ENCODE data around the gene KDM6A. TPM values are rescaled to one million over a fixed set of nuclear protein-coding genes. Genes with fewer than 3 reads are reported as not detected.

KDM6A gene
- total RNA-seq, 1 experiment from 2014 or later, result 42.8 TPM

- Histone ChIP-seq H2BK15ac (ENCODE audit: low read depth, low read length) (no peak overlapping the region), H3K56ac (ENCODE audit: insufficient read length, low read depth, low read length) (no peak overlapping the region), H2AFZ (ENCODE audit: low read length) (no peak overlapping the region), H3K23me2 (ENCODE audit: insufficient read length, low read depth, low read length, poor library complexity, severe bottlenecking) (no peaks in the 10 kb centered on the region), H3K27ac (ENCODE audit: insufficient read length, low read depth, low read length) (no peak overlapping the region), H4K8ac (replicated peaks; ENCODE audit: insufficient read length, low read depth, low read length) (no peak overlapping the region), H3K4ac (ENCODE audit: low read depth, low read length) (no peak overlapping the region), H3K14ac (ENCODE audit: insufficient read depth, low read length) (no peak overlapping the region), H3K9ac (ENCODE audit: extremely low read depth, insufficient read length, low read length) (no peak overlapping the region), H2BK12ac (ENCODE audit: insufficient read length, low read depth, low read length) (no peak overlapping the region), H4K91ac (ENCODE audit: insufficient read length, low read depth, low read length) (no peak overlapping the region), H4K20me1 (ENCODE audit: control insufficient read depth, insufficient read depth, insufficient read length) (no peaks in the 10 kb centered on the region), H3K23ac (ENCODE audit: insufficient read length, low read depth, low read length) (no peak overlapping the region), H3K9me3 (ENCODE audit: control insufficient read depth, low read depth, low read length) (no peaks in the 10 kb centered on the region), H2BK120ac (ENCODE audit: low read depth, low read length, poor library complexity, severe bottlenecking) (no peak overlapping the region), H4K5ac (ENCODE audit: insufficient read length, low read depth, low read length) (no peak overlapping the region), H3K79me1 (ENCODE audit: insufficient read depth, low read depth, low read length, poor library complexity, severe bottlenecking) (no peaks in the 10 kb centered on the region), H3K18ac (ENCODE audit: insufficient read length, low read depth, low read length) (no peak overlapping the region), H3K4me2 (ENCODE audit: insufficient read depth, insufficient read length, low read length) (no peak overlapping the region), H2BK5ac (ENCODE audit: insufficient read length, low read length) (no peak overlapping the region), H3K27me3 (ENCODE audit: insufficient read depth, low read length) (no peaks in the 10 kb centered on the region), H3K4me1 (ENCODE audit: insufficient read depth, low read length) (no peaks in the 10 kb centered on the region), H3T11ph (ENCODE audit: low read length) (no peak overlapping the region), H2AK5ac (ENCODE audit: insufficient read length, low read length) (no peak overlapping the region), H3K79me2 (ENCODE audit: insufficient read depth, low read length) (peaks cover 17% of the 10 kb centered on the region; the same call in 1 of the 2 replicates), H2BK20ac (ENCODE audit: low read depth, low read length, poor library complexity, severe bottlenecking) (no peak overlapping the region)
- H3K27ac Mint-ChIP-seq, result no peak overlapping the region
- WGBS (ENCODE audit: extremely low coverage, insufficient read length, low lambda C conversion rate), result no CpG with 5 or more reads among the region's 2 CpGs
- H3K27me3 Mint-ChIP-seq (ENCODE audit: low read depth), result no peaks in the 10 kb centered on the region
- H3K36me3 Mint-ChIP-seq (ENCODE audit: insufficient read depth in 1 of 3, low read depth in 3 of 3), result peaks cover 49 to 60% (median 55%) of the 10 kb centered on the region in 3 experiments
- TF ChIP-seq, protein P1, sequence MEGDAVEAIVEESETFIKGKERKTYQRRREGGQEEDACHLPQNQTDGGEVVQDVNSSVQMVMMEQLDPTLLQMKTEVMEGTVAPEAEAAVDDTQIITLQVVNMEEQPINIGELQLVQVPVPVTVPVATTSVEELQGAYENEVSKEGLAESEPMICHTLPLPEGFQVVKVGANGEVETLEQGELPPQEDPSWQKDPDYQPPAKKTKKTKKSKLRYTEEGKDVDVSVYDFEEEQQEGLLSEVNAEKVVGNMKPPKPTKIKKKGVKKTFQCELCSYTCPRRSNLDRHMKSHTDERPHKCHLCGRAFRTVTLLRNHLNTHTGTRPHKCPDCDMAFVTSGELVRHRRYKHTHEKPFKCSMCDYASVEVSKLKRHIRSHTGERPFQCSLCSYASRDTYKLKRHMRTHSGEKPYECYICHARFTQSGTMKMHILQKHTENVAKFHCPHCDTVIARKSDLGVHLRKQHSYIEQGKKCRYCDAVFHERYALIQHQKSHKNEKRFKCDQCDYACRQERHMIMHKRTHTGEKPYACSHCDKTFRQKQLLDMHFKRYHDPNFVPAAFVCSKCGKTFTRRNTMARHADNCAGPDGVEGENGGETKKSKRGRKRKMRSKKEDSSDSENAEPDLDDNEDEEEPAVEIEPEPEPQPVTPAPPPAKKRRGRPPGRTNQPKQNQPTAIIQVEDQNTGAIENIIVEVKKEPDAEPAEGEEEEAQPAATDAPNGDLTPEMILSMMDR (conservative IDR thresholded peaks at IDR 0.05), result no peak
- no peak for DNase-seq
- peaks cover 74 to 85% of the 10 kb centered on the region in 2 experiments for H3K9me3 Mint-ChIP-seq
- H3K4me3 Mint-ChIP-seq, result no peak overlapping the region
- peaks cover 7 to 9% of the 10 kb centered on the region in 2 experiments for H3K4me1 Mint-ChIP-seq
Measured at GRCh38 chrX:44974451-44974850, 101.5 kb downstream of the KDM6A start.
